ENCODE measurements around the gene SRGAP3.

DNA sequence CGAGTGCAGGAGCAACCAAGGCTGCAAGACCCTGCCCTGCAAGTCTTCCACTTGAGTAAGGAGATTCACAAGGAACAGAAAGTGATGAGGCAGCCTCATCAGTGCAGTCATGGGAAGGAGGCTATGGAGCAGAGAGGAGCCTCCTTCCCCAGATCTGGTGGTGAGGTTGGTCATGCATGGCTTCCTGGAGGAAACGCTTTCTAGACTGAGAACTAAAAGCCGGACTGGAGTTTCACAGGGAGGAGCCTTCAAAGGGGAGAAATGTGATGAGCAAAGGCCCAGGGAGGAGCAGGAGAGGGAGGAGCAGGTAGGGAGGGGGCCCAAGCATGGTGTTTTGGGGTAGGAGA lies 139.9 kb downstream of the SRGAP3 start:
- TF ChIP-seq, protein P1, sequence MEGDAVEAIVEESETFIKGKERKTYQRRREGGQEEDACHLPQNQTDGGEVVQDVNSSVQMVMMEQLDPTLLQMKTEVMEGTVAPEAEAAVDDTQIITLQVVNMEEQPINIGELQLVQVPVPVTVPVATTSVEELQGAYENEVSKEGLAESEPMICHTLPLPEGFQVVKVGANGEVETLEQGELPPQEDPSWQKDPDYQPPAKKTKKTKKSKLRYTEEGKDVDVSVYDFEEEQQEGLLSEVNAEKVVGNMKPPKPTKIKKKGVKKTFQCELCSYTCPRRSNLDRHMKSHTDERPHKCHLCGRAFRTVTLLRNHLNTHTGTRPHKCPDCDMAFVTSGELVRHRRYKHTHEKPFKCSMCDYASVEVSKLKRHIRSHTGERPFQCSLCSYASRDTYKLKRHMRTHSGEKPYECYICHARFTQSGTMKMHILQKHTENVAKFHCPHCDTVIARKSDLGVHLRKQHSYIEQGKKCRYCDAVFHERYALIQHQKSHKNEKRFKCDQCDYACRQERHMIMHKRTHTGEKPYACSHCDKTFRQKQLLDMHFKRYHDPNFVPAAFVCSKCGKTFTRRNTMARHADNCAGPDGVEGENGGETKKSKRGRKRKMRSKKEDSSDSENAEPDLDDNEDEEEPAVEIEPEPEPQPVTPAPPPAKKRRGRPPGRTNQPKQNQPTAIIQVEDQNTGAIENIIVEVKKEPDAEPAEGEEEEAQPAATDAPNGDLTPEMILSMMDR (IDR thresholded peaks at IDR 0.05) = no peak
- no peak for TF ChIP-seq ZFX (IDR thresholded peaks at IDR 0.05; ENCODE audit: borderline replicate concordance)
